GM23248 (cell line): Measurements from ENCODE around the gene ATP2B3.

Experiments
- EZH2 ChIP-seq: fragments of 200-600 bp; sonication (generic); IDR thresholded peaks from 2 replicates; pipeline ENCODE4 v1.6.1; 2018; ENCODE audit warnings: antibody characterized with exemption, mild to moderate bottlenecking; ENCODE audit not compliant: insufficient read depth, poor library complexity, severe bottlenecking
- EZH2phosphoT487 ChIP-seq: fragments of 200-600 bp; sonication (generic); IDR thresholded peaks from 2 replicates; pipeline ENCODE4 v1.6.1; 2018; ENCODE audit warnings: antibody characterized with exemption, moderate library complexity, mild to moderate bottlenecking, low read depth; ENCODE audit not compliant: insufficient read depth

GRCh38 chrX:153512501-153512893, 4.9 kb upstream of the ATP2B3 start:
- TF ChIP-seq EZH2phosphoT487 (no peak), EZH2 (no peak)
